ENCODE measurements around the gene CTNND2.

The CTNND2 gene

GRCh38 chr5:11197726-11198125, 706.5 kb downstream of the CTNND2 start:
- Histone ChIP-seq H2AFZ (ENCODE audit: low read depth, low read length) (no peak overlapping the region), H3K4me3 (ENCODE audit: low read depth in 1 of 2, low read length in 2 of 2) (no peak overlapping the region), H3K4me2 (ENCODE audit: insufficient read depth, low read length) (no peak overlapping the region), H3K9ac (ENCODE audit: low read depth, low read length) (no peak overlapping the region), H3K79me2 (ENCODE audit: insufficient read depth, low read length) (no peaks in the 10 kb centered on the region), H4K20me1 (ENCODE audit: insufficient read depth, low read length) (no peaks in the 10 kb centered on the region), H3K9me3 (ENCODE audit: insufficient read depth, low read length, severe bottlenecking) (no peaks in the 10 kb centered on the region), H3K36me3 (ENCODE audit: insufficient read depth, low read length) (no peaks in the 10 kb centered on the region), H3K27me3 (ENCODE audit: insufficient read depth, low read length, poor library complexity) (peaks cover 2% of the 10 kb centered on the region), H3K4me1 (ENCODE audit: insufficient read depth, low read length) (no peaks in the 10 kb centered on the region), H3K27ac (ENCODE audit: low read length) (no peak overlapping the region)
- ATAC-seq (ENCODE audit: insufficient read depth, low read depth): no peak
- TF ChIP-seq EZH2 (IDR thresholded peaks at IDR 0.05; ENCODE audit: borderline replicate concordance, low read depth, low read length, severe bottlenecking) (no peak), CTCF (IDR thresholded peaks at IDR 0.05; ENCODE audit: borderline replicate concordance, extremely low read depth, low read length, poor library complexity, severe bottlenecking) (no peak)
- no peak for DNase-seq

GRCh38 chr5:11191673-11192072, 712.6 kb downstream of the CTNND2 start:
- Histone ChIP-seq H3K4me1 (ENCODE audit: insufficient read depth, low read length) (no peaks in the 10 kb centered on the region), H3K9me3 (ENCODE audit: insufficient read depth, low read length, severe bottlenecking) (no peaks in the 10 kb centered on the region), H3K27ac (ENCODE audit: low read length) (no peak overlapping the region), H3K4me3 (ENCODE audit: low read depth in 1 of 2, low read length in 2 of 2) (no peak overlapping the region), H3K9ac (ENCODE audit: low read depth, low read length) (no peak overlapping the region), H3K36me3 (ENCODE audit: insufficient read depth, low read length) (no peaks in the 10 kb centered on the region), H3K27me3 (ENCODE audit: insufficient read depth, low read length, poor library complexity) (no peaks in the 10 kb centered on the region), H2AFZ (ENCODE audit: low read depth, low read length) (no peak overlapping the region), H4K20me1 (ENCODE audit: insufficient read depth, low read length) (no peaks in the 10 kb centered on the region), H3K79me2 (ENCODE audit: insufficient read depth, low read length) (no peaks in the 10 kb centered on the region), H3K4me2 (ENCODE audit: insufficient read depth, low read length) (no peak overlapping the region)
- TF ChIP-seq EZH2 (IDR thresholded peaks at IDR 0.05; ENCODE audit: borderline replicate concordance, low read depth, low read length, severe bottlenecking) (no peak), CTCF (IDR thresholded peaks at IDR 0.05; ENCODE audit: borderline replicate concordance, extremely low read depth, low read length, poor library complexity, severe bottlenecking) (no peak)
- DNase-seq (no peak), ATAC-seq (ENCODE audit: insufficient read depth, low read depth) (no peak)

- TF ChIP-seq EZH2 (IDR thresholded peaks at IDR 0.05; ENCODE audit: borderline replicate concordance, low read depth, low read length, severe bottlenecking): no peak
- TF ChIP-seq CTCF (IDR thresholded peaks at IDR 0.05; ENCODE audit: borderline replicate concordance, extremely low read depth, low read length, poor library complexity, severe bottlenecking): peak; percentile 57
Measured at GRCh38 chr5:11182441-11183080, 721.7 kb downstream of the CTNND2 start.

More at GRCh38 chr5:11182441-11183080, 721.7 kb downstream of the CTNND2 start:
- Histone ChIP-seq H3K27me3 (ENCODE audit: insufficient read depth, low read length, poor library complexity) (no peaks in the 10 kb centered on the region), H3K79me2 (ENCODE audit: insufficient read depth, low read length) (no peaks in the 10 kb centered on the region), H3K27ac (ENCODE audit: low read length) (no peak overlapping the region), H3K9me3 (ENCODE audit: insufficient read depth, low read length, severe bottlenecking) (no peaks in the 10 kb centered on the region), H2AFZ (ENCODE audit: low read depth, low read length) (no peak overlapping the region), H3K36me3 (ENCODE audit: insufficient read depth, low read length) (no peaks in the 10 kb centered on the region), H3K4me2 (ENCODE audit: insufficient read depth, low read length) (no peak overlapping the region), H4K20me1 (ENCODE audit: insufficient read depth, low read length) (no peaks in the 10 kb centered on the region), H3K4me1 (ENCODE audit: insufficient read depth, low read length) (no peaks in the 10 kb centered on the region), H3K9ac (ENCODE audit: low read depth, low read length) (no peak overlapping the region), H3K4me3 (ENCODE audit: low read depth in 1 of 2, low read length in 2 of 2) (no peak overlapping the region)
- ATAC-seq (ENCODE audit: insufficient read depth, low read depth) (no peak; the same call in 2 of the 3 replicates), DNase-seq (no peak)

All from DND-41 (cell line).